DND-41 (cell line): ENCODE measurements around the gene HIBCH.
"Not testable (repeated sequence)": the region's sequence is repeated elsewhere in the genome, so short reads cannot be mapped to it uniquely, and the experiment has no call there.

Source experiments
- ATAC-seq: fragments of 200-7000 bp; cut with Tn5 transposase; 3 replicates; pipeline ENCODE4 v1.9.1; 2021; ENCODE audit warnings: low read depth; ENCODE audit not compliant: insufficient read depth
- DNase-seq: peaks from one replicate; pipeline ENCODE4 v3.0.0-alpha.2; 2020
- H2AFZ ChIP-seq: 2 replicates; pipeline ENCODE4 v1.6.0; 2012; ENCODE audit warnings: low read depth, low read length
- H3K27ac ChIP-seq: 2 replicates; pipeline ENCODE4 v1.5.1; 2012; ENCODE audit warnings: low read length, inconsistent platforms
- H3K27me3 ChIP-seq: fragments of 200-600 bp; sonication (generic); 2 replicates; pipeline ENCODE4 v1.6.0; 2012; ENCODE audit warnings: low read length, mild to moderate bottlenecking, inconsistent platforms; ENCODE audit not compliant: insufficient read depth, poor library complexity
- H3K36me3 ChIP-seq: 2 replicates; pipeline ENCODE4 v1.5.1; 2012; ENCODE audit warnings: low read length, inconsistent platforms; ENCODE audit not compliant: insufficient read depth
- H3K4me1 ChIP-seq: 2 replicates; pipeline ENCODE4 v1.5.1; 2012; ENCODE audit warnings: mild to moderate bottlenecking, low read length; ENCODE audit not compliant: insufficient read depth
- H3K4me2 ChIP-seq: 2 replicates; pipeline ENCODE4 v1.6.0; 2012; ENCODE audit warnings: mild to moderate bottlenecking, moderate library complexity, low read length, inconsistent platforms; ENCODE audit not compliant: insufficient read depth
- H3K4me3 ChIP-seq, 2 experiments: fragments of 200-600 bp in 1 of 2; shearing (Covaris generic) in 1 of 2; 2 replicates each; pipeline ENCODE4 v1.5.1; 2012 to 2016; ENCODE audit warnings: inconsistent platforms in 2 of 2, low read length in 2 of 2, mild to moderate bottlenecking in 2 of 2, low read depth in 1 of 2, moderate library complexity in 1 of 2
- H3K79me2 ChIP-seq: 2 replicates; pipeline ENCODE4 v1.6.0; 2012; ENCODE audit warnings: low read length, inconsistent platforms; ENCODE audit not compliant: insufficient read depth
- H3K9ac ChIP-seq: 2 replicates; pipeline ENCODE4 v1.6.0; 2012; ENCODE audit warnings: low read depth, mild to moderate bottlenecking, inconsistent platforms, low read length, moderate library complexity
- H3K9me3 ChIP-seq: 2 replicates; pipeline ENCODE4 v1.5.1; 2012; ENCODE audit warnings: low read length, moderate library complexity, mild to moderate bottlenecking, inconsistent platforms; ENCODE audit not compliant: insufficient read depth, severe bottlenecking
- H4K20me1 ChIP-seq: 2 replicates; pipeline ENCODE4 v1.6.0; 2012; ENCODE audit warnings: low read length; ENCODE audit not compliant: insufficient read depth
- EZH2 ChIP-seq: IDR thresholded peaks from 3 replicates; pipeline ENCODE4 v1.6.1; 2012; ENCODE audit warnings: borderline replicate concordance, low read depth, mild to moderate bottlenecking, moderate library complexity, low read length, inconsistent platforms; ENCODE audit not compliant: severe bottlenecking
- TF ChIP-seq, protein P1 (sequence below): IDR thresholded peaks from 2 replicates; pipeline ENCODE4 v1.5.1; 2012; ENCODE audit warnings: borderline replicate concordance, low read length, moderate library complexity, mild to moderate bottlenecking; ENCODE audit not compliant: poor library complexity, severe bottlenecking; ENCODE audit errors: extremely low read depth

HIBCH gene

DNA sequence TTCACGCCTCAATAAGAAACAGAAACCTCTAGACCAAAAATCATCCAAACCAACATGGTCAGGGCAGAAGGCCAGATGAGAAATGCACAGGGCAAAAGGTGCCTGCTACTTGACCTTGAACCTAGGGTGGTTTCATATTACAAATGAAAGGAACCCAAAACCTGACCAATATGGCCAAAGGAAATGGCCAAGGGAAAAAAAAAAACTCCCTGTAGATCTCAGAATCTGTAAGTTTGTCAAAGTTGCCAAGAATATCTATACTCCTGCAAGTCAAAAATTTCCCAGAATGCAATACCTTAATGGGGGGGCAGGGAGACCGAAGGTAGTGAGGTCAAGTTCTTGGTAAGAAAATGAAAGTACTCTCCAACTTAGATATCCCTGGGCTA, 47.2 kb downstream of the HIBCH start:
- H3K4me3 ChIP-seq = no peak overlapping the region
- no peaks in the 10 kb centered on the region for H3K79me2 ChIP-seq
- no peak overlapping the region for H3K4me2 ChIP-seq
- H3K27ac ChIP-seq = no peak overlapping the region
- no peak for TF ChIP-seq EZH2
- TF ChIP-seq, protein P1, sequence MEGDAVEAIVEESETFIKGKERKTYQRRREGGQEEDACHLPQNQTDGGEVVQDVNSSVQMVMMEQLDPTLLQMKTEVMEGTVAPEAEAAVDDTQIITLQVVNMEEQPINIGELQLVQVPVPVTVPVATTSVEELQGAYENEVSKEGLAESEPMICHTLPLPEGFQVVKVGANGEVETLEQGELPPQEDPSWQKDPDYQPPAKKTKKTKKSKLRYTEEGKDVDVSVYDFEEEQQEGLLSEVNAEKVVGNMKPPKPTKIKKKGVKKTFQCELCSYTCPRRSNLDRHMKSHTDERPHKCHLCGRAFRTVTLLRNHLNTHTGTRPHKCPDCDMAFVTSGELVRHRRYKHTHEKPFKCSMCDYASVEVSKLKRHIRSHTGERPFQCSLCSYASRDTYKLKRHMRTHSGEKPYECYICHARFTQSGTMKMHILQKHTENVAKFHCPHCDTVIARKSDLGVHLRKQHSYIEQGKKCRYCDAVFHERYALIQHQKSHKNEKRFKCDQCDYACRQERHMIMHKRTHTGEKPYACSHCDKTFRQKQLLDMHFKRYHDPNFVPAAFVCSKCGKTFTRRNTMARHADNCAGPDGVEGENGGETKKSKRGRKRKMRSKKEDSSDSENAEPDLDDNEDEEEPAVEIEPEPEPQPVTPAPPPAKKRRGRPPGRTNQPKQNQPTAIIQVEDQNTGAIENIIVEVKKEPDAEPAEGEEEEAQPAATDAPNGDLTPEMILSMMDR = no peak
- no peak for ATAC-seq
- no peak overlapping the region for H3K9ac ChIP-seq
- H4K20me1 ChIP-seq = no peaks in the 10 kb centered on the region
- no peak overlapping the region for H2AFZ ChIP-seq
- no peaks in the 10 kb centered on the region for H3K4me1 ChIP-seq
- no peaks in the 10 kb centered on the region for H3K9me3 ChIP-seq
- no peaks in the 10 kb centered on the region for H3K27me3 ChIP-seq
- DNase-seq = no peak
- peaks cover 5% of the 10 kb centered on the region; the same call in 1 of the 2 replicates for H3K36me3 ChIP-seq

DNA sequence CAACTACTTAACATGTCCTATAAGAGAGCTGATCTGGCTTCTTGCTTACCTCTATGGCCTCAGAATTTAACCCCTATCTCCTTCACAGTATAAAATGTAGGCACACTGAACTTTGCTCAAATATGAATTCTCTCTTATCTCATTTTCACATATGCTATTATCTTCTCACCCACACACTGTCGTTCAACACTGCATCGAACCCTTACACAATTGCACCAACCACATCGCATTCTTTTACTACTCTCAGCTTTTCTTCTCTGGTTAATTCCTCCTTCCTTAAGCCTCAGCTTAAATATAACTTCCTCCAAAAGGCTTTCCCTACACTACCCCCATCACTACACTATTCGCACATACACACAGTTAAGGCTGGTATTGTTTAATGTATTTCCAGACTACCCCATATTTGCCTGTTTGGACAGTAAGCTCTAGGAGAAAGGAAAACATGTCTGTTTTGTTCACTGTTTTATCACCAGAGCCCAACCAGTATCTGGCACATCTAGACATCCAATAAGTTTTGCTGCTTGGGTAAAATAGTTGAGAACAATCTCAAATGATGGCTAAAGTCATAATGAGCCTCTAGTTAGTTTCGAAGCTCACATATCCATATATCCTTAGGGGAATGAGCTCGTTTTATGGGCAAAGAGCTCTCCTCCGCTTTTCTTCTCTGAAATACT, 47.7 kb downstream of the HIBCH start:
- Histone ChIP-seq H3K9me3 (no peaks in the 10 kb centered on the region), H3K79me2 (no peaks in the 10 kb centered on the region), H3K4me3 (no peak overlapping the region), H3K9ac (no peak overlapping the region), H3K4me2 (no peak overlapping the region), H2AFZ (no peak overlapping the region), H3K36me3 (peaks cover 5% of the 10 kb centered on the region; the same call in 1 of the 2 replicates), H4K20me1 (no peaks in the 10 kb centered on the region), H3K27me3 (no peaks in the 10 kb centered on the region), H3K4me1 (no peaks in the 10 kb centered on the region), H3K27ac (no peak overlapping the region)
- DNase-seq (no peak), ATAC-seq (no peak)
- TF ChIP-seq EZH2 = no peak
- TF ChIP-seq, protein P1 = no peak

DNA sequence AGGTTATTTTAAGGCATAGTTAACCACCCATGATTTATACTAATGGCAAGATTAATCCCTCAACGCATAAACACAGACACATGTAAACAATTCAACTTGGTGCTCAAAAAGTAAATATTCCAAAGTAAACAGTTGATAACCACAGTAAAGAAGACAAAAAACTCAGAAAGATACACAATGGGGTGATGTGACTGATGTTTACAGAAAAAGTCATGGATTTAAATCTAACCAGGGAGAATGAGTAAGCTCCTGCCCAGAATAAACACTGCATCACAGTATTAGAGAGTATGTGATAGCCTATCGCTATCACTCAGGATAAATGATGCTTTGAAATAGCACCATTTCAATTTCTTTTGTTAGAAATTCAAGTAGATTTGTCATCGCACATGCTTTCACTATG, 49.3 kb downstream of the HIBCH start:
- no peak for TF ChIP-seq EZH2
- TF ChIP-seq, protein P1 = no peak
- no peak for ATAC-seq
- Histone ChIP-seq H3K4me2 (no peak overlapping the region), H2AFZ (no peak overlapping the region), H4K20me1 (no peaks in the 10 kb centered on the region), H3K9me3 (no peaks in the 10 kb centered on the region), H3K79me2 (no peaks in the 10 kb centered on the region), H3K36me3 (peaks cover 10% of the 10 kb centered on the region; the same call in 1 of the 2 replicates), H3K4me3 (no peak overlapping the region), H3K4me1 (no peaks in the 10 kb centered on the region), H3K9ac (no peak overlapping the region), H3K27me3 (no peaks in the 10 kb centered on the region), H3K27ac (no peak overlapping the region)
- no peak for DNase-seq

DNA sequence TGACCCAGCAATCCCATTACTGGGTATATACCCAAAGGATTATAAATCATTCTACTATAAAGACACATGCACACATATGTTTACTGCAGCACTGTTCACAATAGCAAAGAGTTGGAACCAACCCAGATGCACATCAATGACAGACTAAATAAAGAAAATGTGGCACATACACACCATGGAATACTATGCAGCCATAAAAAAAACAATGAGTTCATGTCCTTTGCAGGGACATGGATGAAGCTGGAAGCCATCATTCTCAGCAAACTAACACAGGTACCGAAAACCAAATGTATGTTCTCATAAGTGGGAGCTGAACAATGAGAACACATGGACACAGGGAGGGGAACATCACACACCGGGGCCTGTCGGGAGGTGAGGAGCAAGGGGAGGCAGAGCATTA, 49.9 kb downstream of the HIBCH start:
- not testable (repeated sequence) for H3K9me3 ChIP-seq, ATAC-seq, DNase-seq, H2AFZ ChIP-seq, H4K20me1 ChIP-seq, H3K79me2 ChIP-seq, H3K4me1 ChIP-seq, H3K4me2 ChIP-seq, H3K27me3 ChIP-seq, H3K36me3 ChIP-seq, H3K9ac ChIP-seq, H3K4me3 ChIP-seq, H3K27ac ChIP-seq
